Skeletal muscle tissue (tissue), 4 donors: ENCODE measurements around the gene ADCY6. TPM values are rescaled to one million over a fixed set of nuclear protein-coding genes. Genes with fewer than 3 reads are reported as not detected.

ENCODE experiments used
- H3K27ac ChIP-seq: one replicate; pipeline ENCODE4 v1.7.0; 2013; ENCODE audit warnings: mild to moderate bottlenecking, low read depth, low read length, inconsistent platforms
- H3K27me3 ChIP-seq, 3 donors: one replicate each; pipeline ENCODE4 v1.7.0; 2013; ENCODE audit warnings: low read length in 3 of 3; ENCODE audit not compliant: control insufficient read depth in 3 of 3, insufficient read depth in 3 of 3
- H3K36me3 ChIP-seq, 3 donors: one replicate each; pipeline ENCODE4 v1.7.0; 2013; ENCODE audit warnings: low read length in 3 of 3; ENCODE audit not compliant: control insufficient read depth in 3 of 3, insufficient read depth in 3 of 3
- H3K4me1 ChIP-seq, 3 donors: one replicate each; pipeline ENCODE4 v1.7.0; 2013; ENCODE audit warnings: low read length in 3 of 3, mild to moderate bottlenecking in 3 of 3; ENCODE audit not compliant: control insufficient read depth in 3 of 3, insufficient read depth in 3 of 3
- H3K4me3 ChIP-seq, 3 donors: one replicate each; pipeline ENCODE4 v1.7.0; 2013; ENCODE audit warnings: low read length in 3 of 3
- H3K9ac ChIP-seq, 3 donors: one replicate each; pipeline ENCODE4 v1.7.0; 2013; ENCODE audit warnings: low read length in 3 of 3, mild to moderate bottlenecking in 3 of 3, moderate library complexity in 2 of 3, low read depth in 1 of 3
- H3K9me3 ChIP-seq, 3 donors: one replicate each; pipeline ENCODE4 v1.7.0; 2013; ENCODE audit warnings: low read length in 3 of 3; ENCODE audit not compliant: control insufficient read depth in 3 of 3
- total RNA-seq: library from RNA; depleted of rRNA; stranded (reverse); fragments of >200 nt; gene quantifications from one replicate; pipeline ENCODE4 v1.2.3, GENCODE V29; 2014
- donor health status: Osteomylitis.

ADCY6 gene
- total RNA-seq, 1 donor from 2014 or later = 37.6 TPM

DNA sequence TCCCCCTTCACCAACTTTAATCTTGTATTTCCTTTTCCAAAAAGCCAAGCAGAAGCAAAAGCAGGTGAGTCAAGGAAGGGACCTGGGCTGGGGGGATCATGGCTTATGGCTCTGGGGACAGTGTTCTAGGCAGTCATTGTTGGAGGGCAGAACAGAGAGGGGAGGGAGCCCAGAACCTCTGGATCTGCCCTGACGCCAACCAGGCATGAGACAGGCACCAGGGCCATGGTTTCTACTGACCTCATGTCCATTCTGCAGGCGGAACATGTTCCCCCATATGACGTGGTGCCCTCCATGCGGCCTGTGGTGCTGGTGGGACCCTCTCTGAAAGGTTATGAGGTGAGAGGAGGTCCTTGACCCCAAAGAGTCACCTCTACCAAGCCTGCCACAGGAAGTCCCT lies 36.0 kb upstream of the ADCY6 start:
- H3K36me3 ChIP-seq = peaks cover 13 to 22% (median 15%) of the 10 kb centered on the region in 3 donors

DNA sequence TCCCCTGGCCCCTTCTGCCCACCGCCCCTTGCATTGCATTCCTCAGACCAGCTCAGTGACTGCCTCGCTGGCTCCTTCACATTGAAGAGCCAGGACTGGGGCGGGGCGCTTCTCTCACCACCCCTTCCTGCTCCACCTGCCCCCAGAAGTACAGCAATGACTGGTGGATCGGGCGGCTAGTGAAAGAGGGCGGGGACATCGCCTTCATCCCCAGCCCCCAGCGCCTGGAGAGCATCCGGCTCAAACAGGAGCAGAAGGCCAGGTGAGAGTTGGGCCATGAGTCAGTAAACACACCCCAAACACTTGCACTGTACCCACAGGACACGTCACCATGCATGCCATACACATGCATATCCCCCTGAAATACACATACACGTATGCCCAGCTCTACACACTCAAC lies 35.2 kb upstream of the ADCY6 start:
- Histone ChIP-seq H3K9ac (no peak overlapping the region), H3K27me3 (peaks cover 0 to 14% (median 3%) of the 10 kb centered on the region in 3 donors), H3K27ac (no peak overlapping the region), H3K9me3 (no peaks in the 10 kb centered on the region), H3K4me1 (peaks cover 0 to 4% (median 1%) of the 10 kb centered on the region in 3 donors), H3K4me3 (no peak overlapping the region), H3K36me3 (peaks cover 5 to 14% (median 8%) of the 10 kb centered on the region in 3 donors)

More for the DNA sequence above, 36.0 kb upstream of the ADCY6 start:
- Histone ChIP-seq H3K4me3 (no peak overlapping the region), H3K27ac (no peak overlapping the region), H3K4me1 (no peaks in the 10 kb centered on the region), H3K9me3 (no peaks in the 10 kb centered on the region), H3K9ac (no peak overlapping the region), H3K27me3 (peaks cover 0 to 6% (median 0%) of the 10 kb centered on the region in 3 donors)

DNA sequence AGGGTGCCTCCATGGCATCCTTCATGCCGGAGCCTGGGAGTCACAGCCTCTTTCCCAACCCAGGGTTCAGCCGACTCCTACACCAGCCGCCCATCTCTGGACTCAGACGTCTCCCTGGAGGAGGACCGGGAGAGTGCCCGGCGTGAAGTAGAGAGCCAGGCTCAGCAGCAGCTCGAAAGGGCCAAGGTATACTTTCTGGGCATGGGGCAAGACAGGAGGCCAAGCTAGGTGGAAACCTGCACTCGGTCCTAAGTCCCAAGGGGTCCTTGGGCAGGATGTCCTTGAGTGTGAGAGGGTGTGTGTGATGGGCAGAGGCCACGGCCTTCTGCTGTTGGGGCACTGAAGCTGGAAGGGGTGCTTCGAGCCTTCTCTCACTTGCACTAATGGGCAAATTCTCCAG lies 34.4 kb upstream of the ADCY6 start:
- Histone ChIP-seq H3K9ac (no peak overlapping the region), H3K27ac (no peak overlapping the region), H3K4me3 (no peak overlapping the region), H3K9me3 (no peaks in the 10 kb centered on the region), H3K27me3 (peaks cover 0 to 18% (median 5%) of the 10 kb centered on the region in 3 donors), H3K4me1 (peaks cover 0 to 9% (median 4%) of the 10 kb centered on the region in 3 donors), H3K36me3 (peaks cover under 1 to 6% (median 2%) of the 10 kb centered on the region in 3 donors)

DNA sequence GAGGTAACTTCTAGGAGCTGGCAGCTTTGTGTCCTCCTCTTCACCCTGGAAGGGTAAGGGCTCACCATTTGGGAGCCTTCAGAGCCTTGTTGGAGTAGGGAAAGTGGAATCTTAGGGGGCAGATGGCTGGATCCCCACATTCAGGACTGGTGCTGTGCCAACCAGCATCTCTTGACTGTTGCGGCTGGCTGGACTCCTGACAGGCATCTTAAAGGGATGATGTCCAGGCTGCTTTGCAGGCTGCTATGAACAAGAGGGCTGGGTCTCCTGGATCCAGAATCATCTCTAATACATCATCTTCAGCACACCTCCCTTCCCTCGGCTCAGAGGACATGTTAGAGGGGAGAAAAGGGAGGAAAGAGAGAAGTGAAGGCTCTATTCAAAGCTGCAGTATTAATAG lies 33.8 kb upstream of the ADCY6 start:
- no peak overlapping the region for H3K9ac ChIP-seq
- peaks cover 3 to 24% (median 9%) of the 10 kb centered on the region in 3 donors for H3K27me3 ChIP-seq
- peaks cover 0 to 5% (median 0%) of the 10 kb centered on the region in 3 donors for H3K36me3 ChIP-seq
- no peaks in the 10 kb centered on the region for H3K9me3 ChIP-seq
- H3K4me3 ChIP-seq = no peak overlapping the region
- H3K4me1 ChIP-seq = peaks cover 3 to 15% (median 9%) of the 10 kb centered on the region in 3 donors
- H3K27ac ChIP-seq = no peak overlapping the region

DNA sequence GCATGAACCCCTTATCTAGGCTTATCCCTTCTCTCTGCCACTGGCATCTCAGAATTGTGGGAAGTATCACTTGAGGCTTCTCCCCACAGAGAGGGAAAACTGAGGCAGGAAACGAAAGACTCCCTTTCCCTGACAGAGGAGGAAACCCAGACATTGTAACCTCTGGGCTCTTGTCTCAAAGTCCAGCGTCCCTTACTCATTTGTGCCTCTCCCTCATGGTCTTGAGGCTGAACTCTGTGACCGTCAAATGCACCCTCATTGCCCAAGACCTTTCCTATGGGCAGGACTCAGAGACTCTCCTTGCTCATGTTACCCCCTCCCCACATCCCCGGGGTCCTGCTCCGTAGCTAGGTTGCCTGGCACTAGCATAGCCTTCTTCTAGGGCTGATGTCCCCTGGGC lies 33.2 kb upstream of the ADCY6 start:
- Histone ChIP-seq H3K27me3 (peaks cover 3 to 28% (median 14%) of the 10 kb centered on the region in 3 donors), H3K27ac (no peak overlapping the region), H3K4me3 (no peak overlapping the region), H3K36me3 (no peaks in the 10 kb centered on the region), H3K9ac (no peak overlapping the region), H3K9me3 (no peaks in the 10 kb centered on the region), H3K4me1 (peaks cover 5 to 20% (median 10%) of the 10 kb centered on the region in 3 donors)

DNA sequence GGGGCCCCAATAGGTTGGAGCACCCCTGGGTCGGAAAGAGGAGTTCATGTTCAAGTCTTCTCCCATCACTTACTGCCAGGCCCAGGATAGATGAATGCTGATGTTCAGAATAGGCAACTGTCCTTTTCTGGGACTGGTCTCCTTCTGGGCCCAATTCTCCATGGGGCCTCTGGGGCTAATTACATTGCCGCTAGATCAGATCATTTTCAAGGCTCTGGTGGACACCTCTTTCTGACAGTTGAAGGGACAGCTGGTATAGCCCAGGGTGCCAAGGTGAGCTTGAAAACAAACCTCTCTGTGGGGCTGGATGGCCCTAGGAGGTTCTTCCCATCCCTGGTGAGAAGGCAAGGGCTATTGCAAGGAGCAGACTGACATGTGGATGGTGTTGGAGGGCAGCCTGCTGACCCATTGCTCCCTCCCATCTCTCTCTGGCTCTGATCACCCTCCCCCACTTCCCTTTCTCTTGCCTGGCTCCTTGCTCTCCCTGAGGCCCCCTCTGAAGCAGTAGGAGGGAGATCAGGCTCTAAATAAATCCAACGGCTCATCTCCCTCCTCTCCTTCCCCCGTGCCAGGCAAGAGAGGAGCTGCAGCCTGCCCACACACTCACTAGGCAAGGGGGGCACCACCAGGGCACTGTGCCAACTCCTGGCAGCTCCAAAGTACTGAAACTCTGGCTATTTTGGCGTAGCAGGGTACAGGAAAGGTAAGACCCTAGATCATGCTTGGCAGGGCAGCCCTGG lies 31.3 kb upstream of the ADCY6 start:
- Histone ChIP-seq H3K27ac (no peak overlapping the region), H3K36me3 (no peaks in the 10 kb centered on the region), H3K9ac (no peak overlapping the region), H3K9me3 (no peaks in the 10 kb centered on the region), H3K27me3 (peaks cover 3 to 28% (median 18%) of the 10 kb centered on the region in 3 donors), H3K4me3 (no peak overlapping the region), H3K4me1 (peaks cover 12 to 32% (median 20%) of the 10 kb centered on the region in 3 donors)

DNA sequence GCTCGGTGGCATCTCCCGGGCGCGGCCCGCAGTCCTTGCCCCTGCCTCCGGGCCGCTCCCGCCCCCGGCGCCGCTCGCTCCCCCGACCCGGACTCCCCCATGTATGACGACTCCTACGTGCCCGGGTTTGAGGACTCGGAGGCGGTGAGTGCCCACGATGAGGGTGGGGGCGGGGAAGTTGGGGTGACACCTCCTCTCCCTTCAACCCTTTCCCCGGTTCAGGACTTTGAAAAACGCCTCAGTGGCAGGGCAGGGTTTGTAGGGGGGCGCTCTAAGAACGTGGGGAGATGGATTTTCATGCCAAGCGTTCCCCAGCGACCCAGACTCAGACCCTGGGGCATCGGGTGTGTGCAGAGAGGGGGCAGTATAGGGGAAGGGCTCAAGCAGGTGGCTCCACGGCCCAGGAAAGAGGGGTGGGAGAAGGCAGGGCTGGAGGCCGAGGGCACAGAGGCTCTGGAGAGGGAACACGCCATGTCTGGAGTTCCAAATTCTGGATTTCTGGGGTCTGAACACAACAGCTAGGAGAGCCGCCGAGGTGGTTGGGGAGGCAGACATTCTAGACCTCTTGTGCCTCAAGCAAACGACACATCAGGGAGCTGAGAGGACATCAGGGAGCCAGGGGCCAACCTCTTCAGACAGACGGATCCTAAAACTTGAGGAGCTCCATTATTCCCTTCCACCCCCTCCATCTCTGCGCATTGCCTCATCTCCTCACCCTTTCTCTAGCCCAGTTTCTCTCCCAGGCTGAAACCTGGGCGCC lies 30.1 kb upstream of the ADCY6 start:
- H3K9me3 ChIP-seq = no peaks in the 10 kb centered on the region
- H3K4me3 ChIP-seq = peak overlapping the region; percentile 38 to 49 (median 46)
- no peaks in the 10 kb centered on the region for H3K36me3 ChIP-seq
- H3K9ac ChIP-seq = no peak overlapping the region
- H3K27ac ChIP-seq = no peak overlapping the region
- peaks cover 18 to 42% (median 25%) of the 10 kb centered on the region in 3 donors for H3K4me1 ChIP-seq
- peaks cover 3 to 28% (median 18%) of the 10 kb centered on the region in 3 donors for H3K27me3 ChIP-seq

DNA sequence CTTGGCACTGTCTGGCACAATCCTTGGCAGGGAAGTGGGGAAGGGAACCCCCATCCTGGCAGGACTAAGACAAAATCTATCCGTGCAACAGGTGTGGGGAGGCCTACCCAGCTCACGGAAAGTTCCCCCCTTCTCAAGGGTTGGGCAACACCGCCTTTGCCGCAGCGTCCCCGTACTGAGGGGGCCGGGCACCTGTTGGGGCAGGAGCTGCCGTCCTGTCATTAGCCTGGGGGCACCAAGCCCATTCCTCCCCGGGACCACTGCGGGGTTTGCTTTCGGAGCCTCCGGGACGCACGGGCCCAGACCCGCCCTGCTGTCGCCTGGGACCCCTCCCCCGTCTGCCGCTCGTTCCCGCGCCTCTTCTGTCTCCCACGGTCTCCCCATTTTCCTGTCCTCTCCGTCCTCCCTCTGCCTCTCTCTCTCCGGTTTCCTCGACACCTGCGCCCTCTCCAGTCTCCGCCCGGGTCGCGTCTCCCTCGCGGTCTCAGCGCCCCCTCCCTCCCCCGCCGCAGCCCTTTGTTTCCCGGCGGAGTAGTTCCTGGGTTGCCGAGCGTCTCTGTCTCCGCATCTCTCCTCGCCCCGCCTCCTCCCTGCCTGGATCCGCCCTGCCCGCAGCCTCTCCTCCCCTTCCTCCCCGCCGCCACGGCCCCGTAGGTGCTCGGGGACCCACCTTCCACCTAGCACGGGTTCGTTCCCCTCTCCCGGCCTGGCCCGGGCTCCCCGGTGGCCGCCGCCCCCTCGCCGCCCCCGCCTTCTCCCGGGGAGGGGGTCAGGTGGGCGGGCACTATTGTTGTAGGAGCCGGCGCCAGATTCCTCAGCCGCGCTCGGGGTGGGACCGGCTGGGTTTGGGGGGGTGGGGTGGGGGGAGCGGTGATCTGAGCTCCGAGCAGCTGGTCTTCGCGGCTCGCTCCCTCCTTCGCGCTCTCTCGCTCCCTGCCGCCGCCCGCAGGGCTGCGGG lies 29.3 kb upstream of the ADCY6 start, which contains the start of gene CACNB3:
TSS of gene CACNB3 (plus strand) at position 624 of the 958 bp plus-strand sequence. CDS start 434 bp downstream, outside the sequence.
- peaks cover 19 to 46% (median 26%) of the 10 kb centered on the region in 3 donors for H3K4me1 ChIP-seq
- H3K9me3 ChIP-seq = no peaks in the 10 kb centered on the region
- H3K36me3 ChIP-seq = no peaks in the 10 kb centered on the region
- peak within 1 kb of the TSS; percentile 61 to 70 (median 68) for H3K4me3 ChIP-seq
- H3K27me3 ChIP-seq = peaks cover 3 to 28% (median 18%) of the 10 kb centered on the region in 3 donors
- H3K27ac ChIP-seq = no peak within 1 kb of the TSS
- H3K9ac ChIP-seq = peak within 1 kb of the TSS; percentile 20 to 45 (median 32)

DNA sequence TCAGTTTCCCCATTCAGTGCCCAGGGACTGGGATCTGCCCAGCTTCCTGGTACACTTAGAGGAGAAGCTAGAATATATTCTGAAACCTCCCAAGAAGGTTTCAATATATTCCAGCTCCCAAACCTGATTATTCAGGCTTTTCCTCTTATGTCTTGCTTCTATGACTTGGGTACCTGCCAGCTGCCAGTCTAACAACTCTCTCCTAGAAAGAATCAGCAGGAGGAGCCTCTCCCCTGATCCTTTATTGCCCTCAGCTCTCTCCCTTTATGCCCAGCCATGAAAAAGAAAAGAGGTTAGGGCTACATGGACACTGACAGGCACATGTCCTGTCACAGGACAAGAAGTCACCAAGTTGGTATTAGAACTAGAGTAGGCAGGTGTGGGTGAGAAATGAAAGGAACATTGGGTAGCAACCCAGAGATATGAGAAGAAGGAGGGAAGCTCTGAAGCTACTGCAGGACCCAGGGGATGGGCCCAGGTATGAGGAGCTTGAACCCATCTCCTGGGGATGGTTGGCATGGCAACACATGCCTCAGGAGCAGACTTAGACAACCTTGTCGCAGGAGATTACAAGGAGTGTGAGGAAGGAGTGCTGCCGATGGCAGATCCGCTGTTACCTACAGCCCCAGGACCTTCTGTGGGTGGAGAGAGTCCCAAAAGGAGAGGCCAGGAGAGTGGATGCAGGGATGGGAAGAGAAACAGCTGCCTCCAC lies 27.4 kb upstream of the ADCY6 start:
- no peaks in the 10 kb centered on the region for H3K9me3 ChIP-seq
- H3K36me3 ChIP-seq = no peaks in the 10 kb centered on the region
- peak overlapping the region in 2 of 3 donors; percentile 56 to 81 for H3K9ac ChIP-seq
- peak overlapping the region in 2 of 3 donors; percentile 88 to 89 for H3K4me3 ChIP-seq
- no peak overlapping the region for H3K27ac ChIP-seq
- H3K4me1 ChIP-seq = peaks cover 19 to 57% (median 29%) of the 10 kb centered on the region in 3 donors
- H3K27me3 ChIP-seq = peaks cover 3 to 28% (median 18%) of the 10 kb centered on the region in 3 donors
